Measurements from ENCODE around the gene HDAC9.

Gene HDAC9

DNA sequence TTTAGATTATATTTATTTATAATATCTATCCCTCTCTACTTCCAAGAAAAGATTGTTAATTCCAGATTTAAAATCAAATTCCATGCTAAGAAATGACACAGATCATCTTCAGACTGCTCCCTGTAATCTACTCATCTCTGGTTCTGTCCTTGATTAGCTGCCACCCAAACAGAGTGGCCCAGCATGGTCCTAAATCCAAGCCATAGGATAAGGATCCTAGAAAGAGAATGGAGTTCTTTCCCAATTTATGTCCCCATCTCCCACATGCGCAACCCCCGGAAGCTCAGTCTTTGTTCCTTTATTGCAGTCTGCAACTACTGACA lies 23.4 kb upstream of the HDAC9 start:
- H3K27ac Mint-ChIP-seq = no peak overlapping the region
- no peaks in the 10 kb centered on the region for H3K36me3 Mint-ChIP-seq (ENCODE audit: insufficient read depth)
- H3K9me3 Mint-ChIP-seq = no peaks in the 10 kb centered on the region
- no peaks in the 10 kb centered on the region for H3K4me1 Mint-ChIP-seq (ENCODE audit: low read depth in 2 of 2)
- H3K27me3 Mint-ChIP-seq = no peaks in the 10 kb centered on the region
- ATAC-seq (replicated peaks) (no peak), DNase-seq (no peak)
- no peak overlapping the region for H3K4me3 Mint-ChIP-seq

DNA sequence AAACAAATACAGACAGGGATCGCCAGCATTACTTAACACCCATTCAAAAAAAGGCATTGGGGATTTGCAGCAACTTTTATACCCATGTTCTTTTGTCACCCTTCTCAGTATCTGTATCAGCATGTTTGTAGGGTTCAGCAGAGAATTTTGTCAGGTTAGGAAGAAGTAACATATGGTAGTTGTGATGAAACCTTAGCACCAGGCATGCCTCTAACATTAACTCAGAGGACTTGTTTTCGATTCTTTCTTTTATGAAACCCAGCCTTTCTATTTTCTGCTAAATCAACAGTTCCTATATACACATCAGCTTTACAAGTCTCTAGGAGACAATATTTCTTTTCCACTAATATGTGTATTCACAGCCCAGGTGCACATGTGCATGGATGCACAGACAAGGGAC lies 22.4 kb upstream of the HDAC9 start:
- H3K27ac Mint-ChIP-seq = no peak overlapping the region
- H3K4me1 Mint-ChIP-seq (ENCODE audit: low read depth in 2 of 2) = no peaks in the 10 kb centered on the region
- H3K9me3 Mint-ChIP-seq = no peaks in the 10 kb centered on the region
- H3K27me3 Mint-ChIP-seq = no peaks in the 10 kb centered on the region
- H3K36me3 Mint-ChIP-seq (ENCODE audit: insufficient read depth) = no peaks in the 10 kb centered on the region
- no peak overlapping the region for H3K4me3 Mint-ChIP-seq
- ATAC-seq (replicated peaks) (no peak), DNase-seq (no peak)

DNA sequence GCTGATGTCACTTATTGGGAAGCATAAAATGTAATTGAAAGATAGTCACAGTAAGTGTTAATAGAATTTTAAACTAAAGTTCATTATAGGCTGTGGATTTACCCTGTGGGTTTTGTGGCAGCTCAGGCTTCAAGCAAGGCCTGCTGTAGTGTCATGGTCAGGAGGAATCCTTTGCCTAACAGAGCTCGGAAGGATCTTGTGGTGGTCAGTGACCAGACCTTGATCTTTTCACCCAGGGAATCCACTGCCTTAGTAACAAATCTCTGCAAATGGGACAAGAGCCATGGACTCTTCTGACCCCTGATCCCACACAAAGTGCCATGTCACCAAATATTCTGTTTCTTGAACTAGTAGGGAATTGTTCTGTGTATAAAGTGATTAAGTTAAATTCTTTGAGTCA lies 20.6 kb upstream of the HDAC9 start:
- no peaks in the 10 kb centered on the region for H3K9me3 Mint-ChIP-seq
- no peak overlapping the region for H3K4me3 Mint-ChIP-seq
- H3K27ac Mint-ChIP-seq = no peak overlapping the region
- DNase-seq (no peak), ATAC-seq (replicated peaks) (no peak)
- H3K4me1 Mint-ChIP-seq (ENCODE audit: low read depth in 2 of 2) = no peaks in the 10 kb centered on the region
- no peaks in the 10 kb centered on the region for H3K36me3 Mint-ChIP-seq (ENCODE audit: insufficient read depth)
- H3K27me3 Mint-ChIP-seq = no peaks in the 10 kb centered on the region

DNA sequence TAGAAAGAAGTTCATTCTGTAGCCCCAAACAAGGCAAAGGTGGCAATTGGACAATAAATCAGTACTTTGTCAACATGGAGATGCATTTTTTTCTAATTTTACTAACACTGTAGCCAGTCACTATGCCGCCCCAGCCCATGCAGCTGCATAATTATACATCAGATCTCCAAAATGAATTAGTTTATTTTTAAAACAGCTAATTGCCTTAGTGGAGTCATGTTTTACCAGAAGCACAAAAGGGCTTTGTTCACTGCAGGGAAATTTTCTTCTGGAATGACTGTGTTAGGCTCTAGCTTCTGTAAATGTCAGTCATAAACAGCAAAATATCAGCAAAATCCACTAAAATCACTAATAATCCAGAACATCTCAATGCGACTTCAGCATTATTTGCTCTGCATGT lies 20.1 kb upstream of the HDAC9 start:
- H3K36me3 Mint-ChIP-seq (ENCODE audit: insufficient read depth) = no peaks in the 10 kb centered on the region
- no peaks in the 10 kb centered on the region for H3K27me3 Mint-ChIP-seq
- H3K4me1 Mint-ChIP-seq (ENCODE audit: low read depth in 2 of 2) = no peaks in the 10 kb centered on the region
- no peaks in the 10 kb centered on the region for H3K9me3 Mint-ChIP-seq
- no peak overlapping the region for H3K27ac Mint-ChIP-seq
- DNase-seq = no peak
- no peak for ATAC-seq (replicated peaks)
- no peak overlapping the region for H3K4me3 Mint-ChIP-seq

DNA sequence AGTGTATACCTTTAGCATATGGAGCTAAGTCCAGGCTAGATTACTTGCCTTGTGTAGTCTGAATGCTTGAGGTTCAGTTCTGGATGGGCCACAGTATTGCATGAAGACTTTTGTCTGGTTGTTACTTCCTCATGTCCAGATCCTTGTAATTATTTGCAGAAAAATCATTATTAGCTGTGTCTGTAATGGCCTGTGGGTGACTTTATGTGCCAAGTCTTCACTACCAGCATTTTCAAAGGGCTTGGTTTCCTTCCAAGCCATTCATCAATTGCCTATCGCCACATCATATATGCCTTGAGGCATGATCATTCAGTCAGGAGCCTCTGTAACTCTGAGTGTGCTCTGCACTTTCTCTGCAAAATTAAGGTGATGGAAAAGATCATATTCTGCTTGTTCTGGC lies 13.8 kb upstream of the HDAC9 start:
- Mint-ChIP-seq H3K36me3 (ENCODE audit: insufficient read depth) (no peaks in the 10 kb centered on the region), H3K9me3 (no peaks in the 10 kb centered on the region), H3K27ac (no peak overlapping the region), H3K4me3 (no peak overlapping the region), H3K27me3 (no peaks in the 10 kb centered on the region), H3K4me1 (ENCODE audit: low read depth in 2 of 2) (no peaks in the 10 kb centered on the region)
- no peak for DNase-seq
- ATAC-seq (replicated peaks) = no peak

DNA sequence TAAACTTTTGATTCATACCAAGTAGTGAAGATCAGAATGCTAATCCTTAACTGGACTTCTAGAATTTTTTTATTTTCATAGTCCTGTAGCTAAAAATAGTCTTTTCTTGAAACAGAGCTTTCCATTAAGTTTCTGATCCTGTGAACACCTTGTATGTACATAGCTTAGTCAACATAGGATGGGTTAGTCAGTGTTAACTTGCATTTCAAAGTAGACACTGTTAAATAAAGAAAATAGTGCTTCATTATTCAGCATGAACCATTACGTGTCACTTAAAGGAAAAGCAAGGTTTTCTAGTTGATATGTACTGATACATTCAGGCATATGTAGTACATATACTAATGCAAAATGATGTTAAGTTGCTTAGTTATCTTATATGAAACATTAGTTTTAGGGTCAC lies 7.5 kb upstream of the HDAC9 start:
- Mint-ChIP-seq H3K27me3 (no peaks in the 10 kb centered on the region), H3K27ac (no peak overlapping the region), H3K9me3 (no peaks in the 10 kb centered on the region), H3K4me1 (ENCODE audit: low read depth in 2 of 2) (peaks cover 0 to 5% of the 10 kb centered on the region in 2 donors), H3K4me3 (no peak overlapping the region), H3K36me3 (ENCODE audit: insufficient read depth) (no peaks in the 10 kb centered on the region)
- ATAC-seq (replicated peaks) (no peak), DNase-seq (no peak)

DNA sequence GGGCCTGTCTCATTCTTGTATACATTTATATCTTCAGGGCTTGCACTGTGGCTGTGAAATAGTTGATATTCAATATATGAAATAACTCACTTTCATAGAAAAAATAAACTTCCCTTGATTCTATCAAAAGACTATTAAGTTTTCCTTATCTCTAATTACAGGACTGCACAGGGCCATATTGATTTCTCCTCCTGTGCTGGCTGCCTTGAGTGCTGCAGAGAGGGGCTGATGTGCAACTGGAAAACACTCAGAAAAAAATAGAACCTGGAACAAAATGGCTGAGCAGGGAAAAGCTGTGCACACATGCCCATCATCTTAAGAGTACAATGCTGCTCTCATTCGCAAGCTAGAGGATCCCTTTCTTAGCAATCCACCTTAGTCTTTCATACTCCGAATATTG lies 5.9 kb upstream of the HDAC9 start:
- DNase-seq (no peak), ATAC-seq (replicated peaks) (no peak)
- H3K4me3 Mint-ChIP-seq = no peak overlapping the region
- H3K4me1 Mint-ChIP-seq (ENCODE audit: low read depth in 2 of 2) = peaks cover 0 to 5% of the 10 kb centered on the region in 2 donors
- no peaks in the 10 kb centered on the region for H3K27me3 Mint-ChIP-seq
- no peaks in the 10 kb centered on the region for H3K9me3 Mint-ChIP-seq
- no peak overlapping the region for H3K27ac Mint-ChIP-seq
- H3K36me3 Mint-ChIP-seq (ENCODE audit: insufficient read depth) = peaks cover 4% of the 10 kb centered on the region

DNA sequence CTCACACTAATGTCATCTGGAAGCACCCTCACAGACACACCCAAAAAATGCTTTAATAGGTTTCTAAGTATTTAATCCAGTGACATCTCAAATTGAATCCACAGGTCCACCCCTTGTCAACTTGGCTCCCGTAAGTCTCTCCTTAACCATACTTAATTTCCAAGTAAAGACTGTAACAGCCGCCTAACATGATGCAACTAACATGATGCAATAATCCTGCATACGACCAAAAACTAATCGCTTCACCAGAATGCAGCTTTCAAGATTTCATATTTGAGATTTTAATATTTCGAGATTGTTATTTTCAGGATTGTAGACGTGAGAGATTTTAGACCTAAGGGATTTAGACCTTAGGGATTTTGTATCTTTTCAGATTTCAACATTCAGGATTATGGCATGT lies 3.7 kb upstream of the HDAC9 start:
- ATAC-seq (replicated peaks) (no peak), DNase-seq (no peak)
- H3K36me3 Mint-ChIP-seq (ENCODE audit: insufficient read depth) = peaks cover 6% of the 10 kb centered on the region
- H3K27ac Mint-ChIP-seq = no peak overlapping the region
- no peaks in the 10 kb centered on the region for H3K9me3 Mint-ChIP-seq
- peaks cover 9 to 19% of the 10 kb centered on the region in 2 donors for H3K4me1 Mint-ChIP-seq (ENCODE audit: low read depth in 2 of 2)
- H3K4me3 Mint-ChIP-seq = no peak overlapping the region
- no peaks in the 10 kb centered on the region for H3K27me3 Mint-ChIP-seq

DNA sequence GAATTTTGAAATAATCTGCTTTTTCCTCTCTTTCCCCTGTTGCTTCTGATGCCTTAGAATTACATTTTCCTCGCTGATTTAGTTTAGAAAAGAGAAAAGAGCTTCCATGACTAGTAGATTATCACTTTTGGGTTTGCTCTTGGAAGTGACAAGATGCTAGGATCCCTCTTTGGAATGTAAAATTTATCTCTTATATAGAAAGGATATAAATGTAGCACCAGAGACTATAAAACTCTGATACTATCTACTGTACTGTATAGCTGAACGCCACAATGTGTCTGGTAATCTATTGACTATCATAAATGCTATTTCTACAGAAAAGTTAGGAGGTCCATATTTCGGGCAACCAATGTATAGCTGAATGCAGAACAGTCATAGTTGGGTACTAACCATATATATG lies 1.1 kb upstream of the HDAC9 start:
- DNase-seq (no peak), ATAC-seq (replicated peaks) (no peak)
- H3K27me3 Mint-ChIP-seq = no peaks in the 10 kb centered on the region
- no peaks in the 10 kb centered on the region for H3K9me3 Mint-ChIP-seq
- no peak overlapping the region for H3K4me3 Mint-ChIP-seq
- no peak overlapping the region for H3K27ac Mint-ChIP-seq
- peaks cover 8% of the 10 kb centered on the region for H3K36me3 Mint-ChIP-seq (ENCODE audit: insufficient read depth)
- peaks cover 14 to 22% of the 10 kb centered on the region in 2 donors for H3K4me1 Mint-ChIP-seq (ENCODE audit: low read depth in 2 of 2)

DNA sequence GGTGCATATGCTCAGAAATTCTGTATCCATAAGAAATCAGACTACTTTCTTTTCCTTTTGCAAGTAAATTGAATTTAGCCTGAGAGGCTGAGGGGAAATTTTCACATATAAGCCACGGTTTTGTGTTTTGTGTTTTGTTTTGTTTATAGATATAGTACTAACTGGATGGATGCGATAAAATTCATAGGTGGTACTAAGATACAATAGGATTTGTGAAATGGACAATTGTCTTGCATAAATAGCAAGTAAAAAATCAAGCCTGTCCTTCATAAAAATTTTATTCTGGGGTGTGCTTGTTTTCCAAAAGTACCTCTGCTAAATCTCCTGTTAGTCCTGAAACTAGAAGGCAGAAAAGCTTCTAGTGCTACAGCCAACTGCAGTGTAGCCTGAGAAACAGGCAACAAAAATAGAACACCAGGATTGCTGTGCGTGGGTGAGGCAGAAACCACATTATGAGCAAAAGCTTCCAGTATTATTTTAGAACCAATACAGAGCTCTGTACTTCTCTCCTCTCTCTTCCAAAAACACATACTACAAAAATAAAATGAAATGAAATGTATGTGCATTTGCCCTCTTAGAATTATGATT lies 634 bp upstream of the HDAC9 start:
- H3K27me3 Mint-ChIP-seq = no peaks in the 10 kb centered on the region
- H3K9me3 Mint-ChIP-seq = no peaks in the 10 kb centered on the region
- H3K36me3 Mint-ChIP-seq (ENCODE audit: insufficient read depth) = peaks cover 8% of the 10 kb centered on the region
- H3K27ac Mint-ChIP-seq = peak overlapping the region in 1 of 2 donors; percentile 3
- DNase-seq = no peak
- H3K4me3 Mint-ChIP-seq = peak overlapping the region; percentile 57 to 66
- H3K4me1 Mint-ChIP-seq (ENCODE audit: low read depth in 2 of 2) = peaks cover 14 to 22% of the 10 kb centered on the region in 2 donors
- ATAC-seq (replicated peaks) = no peak

DNA sequence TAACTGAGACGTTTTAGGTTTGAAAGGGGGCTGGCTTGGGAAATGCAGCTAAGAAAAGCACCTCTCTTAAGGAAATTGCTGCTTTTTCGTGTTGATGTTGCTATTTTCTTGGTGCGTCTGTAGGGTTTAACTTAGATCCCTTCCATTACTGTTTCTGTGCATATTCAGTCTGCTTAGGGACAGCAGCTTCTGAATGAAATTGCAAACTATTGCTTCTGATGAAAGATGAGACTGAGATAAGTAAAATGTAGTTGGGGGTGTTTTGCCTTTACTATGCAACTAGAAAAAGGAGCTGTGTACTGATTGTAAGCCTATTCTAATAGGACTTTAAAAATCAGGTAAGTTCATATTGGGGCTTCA lies 772 bp downstream of the HDAC9 start:
- H3K27me3 Mint-ChIP-seq = no peaks in the 10 kb centered on the region
- H3K4me1 Mint-ChIP-seq (ENCODE audit: low read depth in 2 of 2) = peaks cover 14 to 24% of the 10 kb centered on the region in 2 donors
- H3K4me3 Mint-ChIP-seq = peak overlapping the region; percentile 57 to 66
- peaks cover 8% of the 10 kb centered on the region for H3K36me3 Mint-ChIP-seq (ENCODE audit: insufficient read depth)
- H3K9me3 Mint-ChIP-seq = no peaks in the 10 kb centered on the region
- ATAC-seq (replicated peaks) = no peak
- DNase-seq = no peak
- peak overlapping the region; percentile 3 to 14 for H3K27ac Mint-ChIP-seq

DNA sequence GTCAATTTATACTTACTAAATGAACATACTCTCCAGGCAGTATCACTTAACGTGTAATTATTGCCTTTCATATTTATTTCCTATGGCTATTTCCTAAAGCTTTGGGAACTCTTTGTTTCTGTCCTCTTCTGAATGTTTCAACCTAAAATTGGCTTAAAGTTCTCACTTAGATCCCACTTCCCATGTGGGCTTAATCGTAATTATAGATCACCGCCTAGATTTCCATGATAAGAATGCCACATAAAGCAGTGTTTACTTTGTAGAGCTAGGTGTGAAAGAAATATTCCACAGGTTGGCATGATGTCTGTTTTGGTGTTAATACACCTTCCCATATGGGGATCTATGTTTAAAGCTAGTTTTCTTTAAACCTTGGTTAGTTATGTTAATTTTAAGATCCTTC lies 1.5 kb downstream of the HDAC9 start:
- no peak overlapping the region for H3K27ac Mint-ChIP-seq
- peaks cover 8% of the 10 kb centered on the region for H3K36me3 Mint-ChIP-seq (ENCODE audit: insufficient read depth)
- no peaks in the 10 kb centered on the region for H3K27me3 Mint-ChIP-seq
- no peak overlapping the region for H3K4me3 Mint-ChIP-seq
- peaks cover 14 to 24% of the 10 kb centered on the region in 2 donors for H3K4me1 Mint-ChIP-seq (ENCODE audit: low read depth in 2 of 2)
- H3K9me3 Mint-ChIP-seq = no peaks in the 10 kb centered on the region
- DNase-seq (no peak), ATAC-seq (replicated peaks) (no peak)

DNA sequence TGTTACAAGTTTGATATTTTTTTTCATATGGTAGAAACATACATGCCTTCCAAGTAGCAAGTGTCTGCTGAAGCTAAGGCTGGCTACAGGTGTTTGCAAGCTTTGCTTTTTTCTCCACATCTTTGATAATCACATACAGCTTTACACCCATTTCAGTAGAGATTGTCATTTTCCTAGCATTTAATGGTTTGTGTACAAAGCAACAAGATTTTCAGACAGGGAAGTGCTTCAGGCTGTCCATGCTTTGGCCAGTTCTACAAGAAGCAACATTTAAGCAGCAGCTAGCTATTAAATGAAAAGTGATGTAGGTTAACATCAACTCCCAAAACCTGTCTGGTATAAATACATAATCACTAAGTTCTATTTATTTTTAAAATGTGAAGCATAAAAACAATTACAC lies 2.3 kb downstream of the HDAC9 start:
- peaks cover 14 to 24% of the 10 kb centered on the region in 2 donors for H3K4me1 Mint-ChIP-seq (ENCODE audit: low read depth in 2 of 2)

DNA sequence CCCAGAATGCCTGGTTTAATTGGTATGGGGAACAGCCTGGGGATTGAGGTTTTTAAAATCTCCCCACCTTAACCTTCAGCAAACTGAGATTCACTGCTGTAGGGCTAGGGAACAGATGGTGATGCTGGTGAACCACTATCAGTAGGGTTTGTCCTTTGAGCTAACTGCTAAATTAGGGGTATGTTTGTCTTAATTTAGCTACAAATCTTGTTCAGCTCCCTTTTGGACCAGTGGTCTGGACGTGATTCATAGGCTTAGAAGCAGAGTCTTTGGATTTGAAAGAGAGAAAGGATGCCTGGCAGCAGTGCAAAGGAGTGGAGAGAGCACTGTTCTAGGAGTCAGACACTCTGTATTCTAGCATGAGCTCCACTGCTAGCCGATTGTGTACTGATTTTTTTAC lies 2.8 kb downstream of the HDAC9 start:
- Mint-ChIP-seq H3K9me3 (no peaks in the 10 kb centered on the region), H3K4me3 (no peak overlapping the region), H3K27me3 (no peaks in the 10 kb centered on the region), H3K4me1 (ENCODE audit: low read depth in 2 of 2) (peaks cover 14 to 24% of the 10 kb centered on the region in 2 donors), H3K36me3 (ENCODE audit: insufficient read depth) (peaks cover 6% of the 10 kb centered on the region), H3K27ac (no peak overlapping the region)
- no peak for DNase-seq
- no peak for ATAC-seq (replicated peaks)

More for the DNA sequence above, 2.3 kb downstream of the HDAC9 start:
- H3K36me3 Mint-ChIP-seq (ENCODE audit: insufficient read depth) = peaks cover 8% of the 10 kb centered on the region
- DNase-seq (no peak), ATAC-seq (replicated peaks) (no peak)
- H3K4me3 Mint-ChIP-seq = no peak overlapping the region
- H3K27me3 Mint-ChIP-seq = no peaks in the 10 kb centered on the region
- H3K27ac Mint-ChIP-seq = peak overlapping the region in 1 of 2 donors; percentile 35
- no peaks in the 10 kb centered on the region for H3K9me3 Mint-ChIP-seq

All from effector memory CD8-positive, alpha-beta T cell (primary cell).